ENCODE results near the gene SH3PXD2B. TPM values are rescaled to one million over a fixed set of nuclear protein-coding genes. Genes with fewer than 3 reads are reported as not detected.

SH3PXD2B gene
- total RNA-seq, 2 experiments from 2014 or later: 0.10 TPM; not detected in 1

DNA sequence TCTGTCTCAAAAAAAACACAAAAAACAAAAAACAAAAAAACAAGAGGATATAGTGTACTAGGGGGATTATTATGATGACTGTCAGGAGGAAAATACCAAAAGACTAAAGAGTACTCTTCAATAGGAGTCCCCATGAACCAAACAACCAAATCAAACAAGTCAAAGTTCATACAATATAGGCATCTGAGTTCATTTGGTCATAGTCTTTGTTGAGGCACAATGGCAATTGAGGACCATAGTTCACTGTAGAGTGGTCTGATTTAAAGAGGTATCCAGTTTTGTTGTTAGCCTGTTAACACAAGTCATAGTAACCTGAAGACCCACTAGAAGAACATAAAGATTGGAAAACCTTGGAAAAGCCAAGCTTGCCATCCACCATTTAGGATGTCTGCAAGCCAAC lies 159.5 kb downstream of the SH3PXD2B start:
- Histone ChIP-seq H3K4me1 (ENCODE audit: insufficient read depth, low read length, poor library complexity, severe bottlenecking) (no peaks in the 10 kb centered on the region), H3K4me3 (ENCODE audit: low read depth, low read length, poor library complexity, severe bottlenecking) (no peak overlapping the region), H4K20me1 (ENCODE audit: insufficient read depth, low read length) (no peaks in the 10 kb centered on the region; the same call in 1 of the 2 replicates), H3K36me3 (ENCODE audit: insufficient read depth, low read length) (no peaks in the 10 kb centered on the region), H3K4me2 (ENCODE audit: low read length) (no peak overlapping the region), H3K27ac (ENCODE audit: low read depth, low read length, poor library complexity, severe bottlenecking) (no peak overlapping the region), H3K9me2 (ENCODE audit: insufficient read depth, low read length) (no peaks in the 10 kb centered on the region), H3K79me2 (ENCODE audit: insufficient read depth, low read depth, low read length) (no peaks in the 10 kb centered on the region), H3K9me3 (ENCODE audit: low read length) (no peaks in the 10 kb centered on the region), H2AFZ (ENCODE audit: low read length) (no peak overlapping the region)
- POLR2A ChIA-PET: interaction anchor here (0.6 kb wide), 1 partner anchor 128 kb away, joined by 3 read pairs; no protein-coding TSS in a partner anchor
- intact Hi-C loops (cut with micrococcal nuclease; ENCODE audit: unreplicated experiment): loop anchor here (5.0 kb wide), 1 partner anchor 383 kb away; no protein-coding TSS in a partner anchor
- CTCF ChIA-PET (ENCODE audit: unreplicated experiment): no interaction called here
- DNase-seq (ENCODE audit: low spot score): no peak
- BruUV-seq (replicated peaks): no TSS peak
- TF ChIP-seq, protein P1, sequence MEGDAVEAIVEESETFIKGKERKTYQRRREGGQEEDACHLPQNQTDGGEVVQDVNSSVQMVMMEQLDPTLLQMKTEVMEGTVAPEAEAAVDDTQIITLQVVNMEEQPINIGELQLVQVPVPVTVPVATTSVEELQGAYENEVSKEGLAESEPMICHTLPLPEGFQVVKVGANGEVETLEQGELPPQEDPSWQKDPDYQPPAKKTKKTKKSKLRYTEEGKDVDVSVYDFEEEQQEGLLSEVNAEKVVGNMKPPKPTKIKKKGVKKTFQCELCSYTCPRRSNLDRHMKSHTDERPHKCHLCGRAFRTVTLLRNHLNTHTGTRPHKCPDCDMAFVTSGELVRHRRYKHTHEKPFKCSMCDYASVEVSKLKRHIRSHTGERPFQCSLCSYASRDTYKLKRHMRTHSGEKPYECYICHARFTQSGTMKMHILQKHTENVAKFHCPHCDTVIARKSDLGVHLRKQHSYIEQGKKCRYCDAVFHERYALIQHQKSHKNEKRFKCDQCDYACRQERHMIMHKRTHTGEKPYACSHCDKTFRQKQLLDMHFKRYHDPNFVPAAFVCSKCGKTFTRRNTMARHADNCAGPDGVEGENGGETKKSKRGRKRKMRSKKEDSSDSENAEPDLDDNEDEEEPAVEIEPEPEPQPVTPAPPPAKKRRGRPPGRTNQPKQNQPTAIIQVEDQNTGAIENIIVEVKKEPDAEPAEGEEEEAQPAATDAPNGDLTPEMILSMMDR (conservative IDR thresholded peaks at IDR 0.05; ENCODE audit: low read length): no peak
- TF ChIP-seq EZH2phosphoT487 (IDR thresholded peaks at IDR 0.05; ENCODE audit: borderline replicate concordance, low read depth, low read length): no peak

DNA sequence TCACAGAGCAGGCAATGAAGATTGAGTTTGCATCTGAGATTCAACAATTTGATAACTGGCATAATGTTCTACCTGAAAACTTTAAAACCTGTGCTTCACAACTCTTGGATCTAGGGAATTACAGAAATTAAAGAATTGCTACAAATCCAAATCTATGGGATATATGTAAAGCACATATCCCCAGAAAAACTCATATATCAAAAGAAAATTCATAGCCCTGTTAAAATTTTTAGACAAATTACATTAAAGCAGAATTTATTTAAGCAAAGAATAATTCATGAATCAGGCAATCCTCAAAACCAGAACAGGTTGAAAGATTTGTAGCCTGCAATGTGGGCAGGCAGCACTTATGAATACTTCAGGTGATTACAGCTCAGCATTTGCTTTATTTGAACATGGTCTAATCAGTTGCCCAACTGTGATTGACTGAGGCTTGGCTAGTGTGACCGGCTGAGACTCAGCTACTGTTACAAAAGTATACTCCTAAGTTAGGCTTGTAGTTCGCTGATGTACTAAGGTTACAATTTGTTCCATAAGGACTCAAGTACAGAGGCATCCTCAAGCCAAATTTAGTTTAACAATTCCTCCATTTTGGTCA lies 160.5 kb downstream of the SH3PXD2B start:
- Histone ChIP-seq H3K4me2 (ENCODE audit: low read length) (no peak overlapping the region), H3K79me2 (ENCODE audit: insufficient read depth, low read depth, low read length) (no peaks in the 10 kb centered on the region), H3K4me1 (ENCODE audit: insufficient read depth, low read length, poor library complexity, severe bottlenecking) (no peaks in the 10 kb centered on the region), H2AFZ (ENCODE audit: low read length) (no peak overlapping the region), H3K27ac (ENCODE audit: low read depth, low read length, poor library complexity, severe bottlenecking) (no peak overlapping the region), H3K9me3 (ENCODE audit: low read length) (no peaks in the 10 kb centered on the region), H4K20me1 (ENCODE audit: insufficient read depth, low read length) (no peaks in the 10 kb centered on the region; the same call in 1 of the 2 replicates), H3K36me3 (ENCODE audit: insufficient read depth, low read length) (no peaks in the 10 kb centered on the region), H3K9me2 (ENCODE audit: insufficient read depth, low read length) (no peaks in the 10 kb centered on the region), H3K4me3 (ENCODE audit: low read depth, low read length, poor library complexity, severe bottlenecking) (no peak overlapping the region)
- ChIA-PET POLR2A (interaction anchor here (0.5 to 1.0 kb wide), 3 partner anchors 9 to 717 kb away, joined by 3 to 5 read pairs (median 3); no protein-coding TSS in a partner anchor), CTCF (ENCODE audit: unreplicated experiment) (interaction anchor here (1.0 kb wide), 1 partner anchor 105 kb away, joined by 5 read pairs; no protein-coding TSS in a partner anchor)
- BruUV-seq (replicated peaks): no TSS peak
- DNase-seq (ENCODE audit: low spot score): no peak
- intact Hi-C loops (cut with micrococcal nuclease; ENCODE audit: unreplicated experiment): loop anchor here (2.0 to 5.0 kb wide), 2 partner anchors 187 to 382 kb away; no protein-coding TSS in a partner anchor
- no peak for TF ChIP-seq EZH2phosphoT487 (IDR thresholded peaks at IDR 0.05; ENCODE audit: borderline replicate concordance, low read depth, low read length)
- TF ChIP-seq, protein P1 (conservative IDR thresholded peaks at IDR 0.05; ENCODE audit: low read length): peak; percentile 37; the same call in 1 of the 2 replicates
